Endodermal cell (in vitro differentiated cells): ENCODE results near the gene CTIF. TPM values are rescaled to one million over a fixed set of nuclear protein-coding genes. Genes with fewer than 3 reads are reported as not detected.

Source experiments
- DNase-seq: peaks from one replicate; pipeline ENCODE4 v3.0.0-alpha.2; 2017
- H3K27ac ChIP-seq: 2 replicates; pipeline ENCODE4 v1.5.1; 2013; ENCODE audit warnings: mild to moderate bottlenecking, low read depth, low read length, moderate library complexity
- H3K27me3 ChIP-seq: 2 replicates; pipeline ENCODE4 v1.6.1; 2013; ENCODE audit warnings: mild to moderate bottlenecking, low read length, moderate library complexity; ENCODE audit not compliant: insufficient read depth, control insufficient read depth, poor library complexity, severe bottlenecking
- H3K36me3 ChIP-seq: 2 replicates; pipeline ENCODE4 v1.7.0; 2013; ENCODE audit warnings: mild to moderate bottlenecking, low read length, moderate library complexity; ENCODE audit not compliant: control insufficient read depth, insufficient read depth
- H3K4me1 ChIP-seq: one replicate; pipeline ENCODE4 v1.7.0; 2013; ENCODE audit warnings: low read length; ENCODE audit not compliant: control insufficient read depth, insufficient read depth
- H3K4me3 ChIP-seq: 2 replicates; pipeline ENCODE4 v1.5.1; 2013; ENCODE audit warnings: mild to moderate bottlenecking, low read length, moderate library complexity
- H3K9ac ChIP-seq: 2 replicates; pipeline ENCODE4 v1.6.1; 2013; ENCODE audit warnings: mild to moderate bottlenecking, low read length, moderate library complexity; ENCODE audit not compliant: poor library complexity, severe bottlenecking; ENCODE audit errors: extremely low read depth
- H3K9me3 ChIP-seq: 2 replicates; pipeline ENCODE4 v1.6.1; 2013; ENCODE audit warnings: mild to moderate bottlenecking, low read length, moderate library complexity; ENCODE audit not compliant: control insufficient read depth
- H3K27ac Mint-ChIP-seq: 2 replicates; pipeline ENCODE4 v1.8.0; 2020; ENCODE audit warnings: mixed read lengths
- H3K27me3 Mint-ChIP-seq: 2 replicates; pipeline ENCODE4 v1.8.0; 2021; ENCODE audit warnings: mild to moderate bottlenecking, mixed read lengths; ENCODE audit not compliant: insufficient read depth
- H3K36me3 Mint-ChIP-seq: 2 replicates; pipeline ENCODE4 v1.8.0; 2020; ENCODE audit warnings: low read depth, mixed read lengths
- H3K4me1 Mint-ChIP-seq: 2 replicates; pipeline ENCODE4 v1.8.0; 2020; ENCODE audit warnings: mixed read lengths
- H3K4me3 Mint-ChIP-seq: 2 replicates; pipeline ENCODE4 v1.8.0; 2020; ENCODE audit warnings: mild to moderate bottlenecking, moderate library complexity, mixed read lengths
- H3K9me3 Mint-ChIP-seq: 2 replicates; pipeline ENCODE4 v1.8.0; 2020; ENCODE audit warnings: mild to moderate bottlenecking, mixed read lengths
- whole genome bisulfite sequencing, 2 experiments: methylation state at CpG; one replicate each; pipeline versions ENCODE4 v1.1.5 to v1.1.7; 2013; ENCODE audit warnings: missing lambda C conversion rate in 2 of 2, mixed read lengths in 1 of 2; ENCODE audit not compliant: insufficient coverage in 1 of 2, insufficient read length in 1 of 2; 5-methylcytosine and 5-hydroxymethylcytosine counted together
- total RNA-seq, 2 donors: library from RNA; stranded (reverse); fragmentation: NEBNext Ultra II Directional in 1 of 2; extraction: Animal tissue kit (Norgen Biotek cat#: 25700) in 1 of 2; gene quantifications; 2 replicates in 1 of 2; 3 replicates in 1 of 2; pipeline ENCODE4 v1.2.1, GENCODE V29; 2021
- TF ChIP-seq, protein P1 (sequence below): fragments of 200-600 bp; sonication (generic); conservative IDR thresholded peaks from 2 replicates; pipeline ENCODE4 v1.5.0; 2021; ENCODE audit warnings: antibody characterized with exemption, mild to moderate bottlenecking

CTIF gene
- total RNA-seq, 2 donors from 2014 or later, result 33.8 to 41.6 TPM

DNA sequence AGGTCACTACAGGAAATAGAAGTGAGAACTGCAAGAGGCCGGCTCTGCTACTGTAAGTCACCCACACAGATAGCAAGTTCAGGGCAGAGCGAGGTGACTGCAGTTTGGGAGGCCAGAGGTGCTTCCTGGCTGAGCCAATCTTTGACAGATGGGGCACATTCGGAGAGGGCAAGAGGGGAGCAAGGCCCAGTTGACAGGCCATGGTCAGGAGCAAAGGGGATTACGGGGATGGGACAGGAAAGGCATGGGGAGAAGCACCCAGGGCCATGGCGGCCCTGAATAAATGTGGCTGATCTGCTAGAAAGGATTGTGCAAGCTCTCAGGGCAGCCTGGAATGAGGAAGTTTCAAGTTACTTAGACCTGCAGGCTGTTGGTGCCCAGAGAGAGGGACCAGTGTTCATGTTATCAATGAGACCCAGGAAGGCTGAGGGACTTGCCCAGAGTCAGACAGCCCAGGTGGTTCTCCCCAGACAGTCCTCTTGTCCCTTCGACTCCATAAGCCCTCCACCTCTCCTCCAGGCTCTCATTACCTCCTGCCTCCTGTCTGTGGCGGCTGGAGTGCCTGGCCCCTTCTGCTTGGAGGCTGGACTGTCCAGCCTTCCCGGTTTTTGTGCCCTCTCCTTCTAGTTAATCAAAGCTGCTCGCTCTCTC lies 123.3 kb downstream of the CTIF start:
- Histone ChIP-seq H3K9me3 (peaks cover 27% of the 10 kb centered on the region), H3K4me1 (no peaks in the 10 kb centered on the region), H3K27me3 (no peaks in the 10 kb centered on the region), H3K36me3 (peaks cover 21% of the 10 kb centered on the region), H3K27ac (no peak overlapping the region), H3K4me3 (no peak overlapping the region), H3K9ac (no peak overlapping the region)
- Mint-ChIP-seq H3K27me3 (no peaks in the 10 kb centered on the region), H3K4me1 (peaks cover 7% of the 10 kb centered on the region), H3K27ac (no peak overlapping the region), H3K36me3 (peaks cover 17% of the 10 kb centered on the region), H3K9me3 (peaks cover 10% of the 10 kb centered on the region), H3K4me3 (no peak overlapping the region)
- peak; percentile 62 for DNase-seq
- 81 to 91% methylated on average over 9 of the region's 9 CpGs for WGBS, 2 experiments
- TF ChIP-seq, protein P1, sequence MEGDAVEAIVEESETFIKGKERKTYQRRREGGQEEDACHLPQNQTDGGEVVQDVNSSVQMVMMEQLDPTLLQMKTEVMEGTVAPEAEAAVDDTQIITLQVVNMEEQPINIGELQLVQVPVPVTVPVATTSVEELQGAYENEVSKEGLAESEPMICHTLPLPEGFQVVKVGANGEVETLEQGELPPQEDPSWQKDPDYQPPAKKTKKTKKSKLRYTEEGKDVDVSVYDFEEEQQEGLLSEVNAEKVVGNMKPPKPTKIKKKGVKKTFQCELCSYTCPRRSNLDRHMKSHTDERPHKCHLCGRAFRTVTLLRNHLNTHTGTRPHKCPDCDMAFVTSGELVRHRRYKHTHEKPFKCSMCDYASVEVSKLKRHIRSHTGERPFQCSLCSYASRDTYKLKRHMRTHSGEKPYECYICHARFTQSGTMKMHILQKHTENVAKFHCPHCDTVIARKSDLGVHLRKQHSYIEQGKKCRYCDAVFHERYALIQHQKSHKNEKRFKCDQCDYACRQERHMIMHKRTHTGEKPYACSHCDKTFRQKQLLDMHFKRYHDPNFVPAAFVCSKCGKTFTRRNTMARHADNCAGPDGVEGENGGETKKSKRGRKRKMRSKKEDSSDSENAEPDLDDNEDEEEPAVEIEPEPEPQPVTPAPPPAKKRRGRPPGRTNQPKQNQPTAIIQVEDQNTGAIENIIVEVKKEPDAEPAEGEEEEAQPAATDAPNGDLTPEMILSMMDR, result no peak

DNA sequence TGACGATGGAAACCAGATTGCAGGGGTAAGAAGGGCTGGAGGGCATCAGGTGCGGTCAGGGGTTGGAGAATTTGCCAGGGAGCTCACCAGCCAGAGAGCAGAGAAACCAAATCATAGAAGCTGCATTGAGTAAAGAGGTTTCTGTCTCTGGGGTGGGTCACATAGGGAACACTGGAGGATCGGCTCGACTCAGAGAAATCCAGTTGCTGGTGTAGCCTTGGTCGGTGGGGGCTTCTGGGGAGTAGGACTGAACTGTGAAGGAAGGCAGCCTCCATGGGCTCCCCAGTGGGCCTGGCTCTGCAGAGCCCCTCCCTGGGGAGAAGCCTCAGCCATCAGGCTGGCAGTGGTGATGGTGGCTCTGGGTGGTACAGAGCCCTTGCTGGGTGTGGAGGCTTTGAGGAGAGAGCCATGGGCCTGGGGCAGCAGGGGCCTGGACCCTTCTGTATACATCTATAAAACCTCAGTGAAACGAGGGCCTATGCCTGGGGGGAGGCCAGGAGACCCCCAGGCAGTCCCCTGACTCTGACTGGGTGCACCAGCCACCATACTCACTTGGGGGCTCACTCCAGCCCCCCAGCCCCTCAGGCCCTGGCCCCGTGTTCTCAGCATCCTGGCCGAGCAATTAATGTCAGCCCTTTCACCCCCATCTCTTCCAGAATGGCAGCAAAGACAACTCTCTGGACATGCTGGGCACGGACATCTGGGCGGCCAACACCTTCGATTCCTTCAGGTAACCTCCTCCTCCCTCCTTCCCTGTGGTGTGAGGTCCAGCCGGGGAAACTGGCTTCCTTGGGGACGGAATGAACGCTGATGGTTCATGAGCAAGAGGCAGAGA lies 124.5 kb downstream of the CTIF start:
- Mint-ChIP-seq H3K4me1 (peaks cover 7% of the 10 kb centered on the region), H3K27ac (no peak overlapping the region)

More for the DNA sequence above, 124.5 kb downstream of the CTIF start:
- no peak for DNase-seq
- Histone ChIP-seq H3K27me3 (no peaks in the 10 kb centered on the region), H3K4me3 (no peak overlapping the region), H3K9ac (no peak overlapping the region), H3K27ac (no peak overlapping the region), H3K4me1 (no peaks in the 10 kb centered on the region), H3K36me3 (peaks cover 19% of the 10 kb centered on the region), H3K9me3 (peaks cover 21% of the 10 kb centered on the region)
- H3K4me3 Mint-ChIP-seq, result no peak overlapping the region
- 93% methylated on average over 3 to 14 of the region's 14 CpGs for WGBS, 2 experiments
- TF ChIP-seq, protein P1, result no peak
- H3K27me3 Mint-ChIP-seq, result no peaks in the 10 kb centered on the region
- peaks cover 17% of the 10 kb centered on the region for H3K36me3 Mint-ChIP-seq
- peaks cover 10% of the 10 kb centered on the region for H3K9me3 Mint-ChIP-seq
